HL-60 (cell line): ENCODE results near the gene OBP2A.

Source experiments
- DNase-seq, 2 experiments: peaks; one replicate each; pipeline ENCODE4 v3.0.0-alpha.2; 2010 to 2020; ENCODE audit warnings: low read depth in 1 of 2, low spot score in 1 of 2
- H3K27ac ChIP-seq: fragments of 250-450 bp; sonication (Bioruptor Pico); replicated peaks from 2 replicates; pipeline ENCODE4 v1.5.1; 2020; ENCODE audit warnings: mild to moderate bottlenecking, moderate library complexity
- H3K27me3 ChIP-seq: fragments of 250-450 bp; sonication (Bioruptor Pico); 2 replicates; pipeline ENCODE4 v1.5.1; 2021; ENCODE audit warnings: mild to moderate bottlenecking, moderate library complexity; ENCODE audit not compliant: insufficient read depth, poor library complexity, severe bottlenecking
- H3K4me3 ChIP-seq: replicated peaks from 2 replicates; pipeline ENCODE4 v1.5.1; 2011; ENCODE audit warnings: mild to moderate bottlenecking, control low read depth, low read length; ENCODE audit not compliant: insufficient read depth
- GABPA ChIP-seq: IDR thresholded peaks from 2 replicates; pipeline ENCODE4 v1.6.1; 2012; ENCODE audit warnings: low read depth
- POLR2AphosphoS5 ChIP-seq: IDR thresholded peaks from 2 replicates; pipeline ENCODE4 v1.6.1; 2012; ENCODE audit warnings: low read depth
- SPI1 ChIP-seq: IDR thresholded peaks from 2 replicates; pipeline ENCODE4 v1.6.1; 2012; ENCODE audit warnings: low read depth, mild to moderate bottlenecking, borderline replicate concordance
- TF ChIP-seq, protein P1 (sequence below): IDR thresholded peaks from one replicate; pipeline ENCODE4 v1.5.1; 2011; ENCODE audit warnings: low read length, control low read depth, inconsistent platforms; ENCODE audit not compliant: insufficient read depth
- TF ChIP-seq, protein P2 (sequence below): IDR thresholded peaks from 2 replicates; pipeline ENCODE4 v1.6.1; 2012; ENCODE audit warnings: low read depth; ENCODE audit not compliant: insufficient replicate concordance

OBP2A gene

DNA sequence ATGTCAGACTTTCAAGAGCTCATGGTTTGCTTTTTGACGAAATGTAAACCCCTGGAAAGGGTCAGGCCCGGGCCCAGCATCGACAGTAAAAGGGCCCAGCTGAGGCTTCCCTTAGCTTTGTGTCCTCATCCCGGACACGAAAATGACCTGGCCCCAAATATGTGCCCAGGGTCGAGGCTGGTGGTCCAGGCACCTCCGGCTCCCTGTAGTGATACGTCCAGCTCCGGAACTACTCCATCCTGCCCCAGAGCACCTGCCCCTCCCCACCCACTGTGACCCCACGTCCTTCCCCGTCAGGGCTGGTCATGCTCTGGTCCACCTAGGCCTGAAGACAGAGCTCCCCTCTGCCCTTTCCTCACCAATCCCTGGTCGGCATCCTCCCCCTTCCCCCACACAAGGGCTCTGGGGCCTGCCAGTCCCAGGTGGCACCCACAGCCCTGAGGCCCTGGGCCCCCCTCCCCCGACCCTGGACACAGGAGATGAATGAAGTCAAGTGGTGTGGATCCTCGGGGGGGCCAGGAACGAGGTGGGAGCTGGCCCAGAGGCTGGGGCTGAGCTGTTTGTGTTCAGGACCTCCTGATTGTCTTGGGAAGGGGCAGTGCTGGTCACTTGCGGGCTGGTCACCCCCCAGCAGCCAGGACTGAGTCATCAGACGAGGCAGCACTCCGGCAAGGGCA is 6.2 kb downstream of the OBP2A start:
- Histone ChIP-seq H3K4me3 (no peak overlapping the region), H3K27ac (no peak overlapping the region), H3K27me3 (peaks cover 2% of the 10 kb centered on the region)
- no peak for TF ChIP-seq POLR2AphosphoS5
- TF ChIP-seq GABPA = no peak
- TF ChIP-seq, protein P1, sequence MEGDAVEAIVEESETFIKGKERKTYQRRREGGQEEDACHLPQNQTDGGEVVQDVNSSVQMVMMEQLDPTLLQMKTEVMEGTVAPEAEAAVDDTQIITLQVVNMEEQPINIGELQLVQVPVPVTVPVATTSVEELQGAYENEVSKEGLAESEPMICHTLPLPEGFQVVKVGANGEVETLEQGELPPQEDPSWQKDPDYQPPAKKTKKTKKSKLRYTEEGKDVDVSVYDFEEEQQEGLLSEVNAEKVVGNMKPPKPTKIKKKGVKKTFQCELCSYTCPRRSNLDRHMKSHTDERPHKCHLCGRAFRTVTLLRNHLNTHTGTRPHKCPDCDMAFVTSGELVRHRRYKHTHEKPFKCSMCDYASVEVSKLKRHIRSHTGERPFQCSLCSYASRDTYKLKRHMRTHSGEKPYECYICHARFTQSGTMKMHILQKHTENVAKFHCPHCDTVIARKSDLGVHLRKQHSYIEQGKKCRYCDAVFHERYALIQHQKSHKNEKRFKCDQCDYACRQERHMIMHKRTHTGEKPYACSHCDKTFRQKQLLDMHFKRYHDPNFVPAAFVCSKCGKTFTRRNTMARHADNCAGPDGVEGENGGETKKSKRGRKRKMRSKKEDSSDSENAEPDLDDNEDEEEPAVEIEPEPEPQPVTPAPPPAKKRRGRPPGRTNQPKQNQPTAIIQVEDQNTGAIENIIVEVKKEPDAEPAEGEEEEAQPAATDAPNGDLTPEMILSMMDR = no peak
- TF ChIP-seq, protein P2, sequence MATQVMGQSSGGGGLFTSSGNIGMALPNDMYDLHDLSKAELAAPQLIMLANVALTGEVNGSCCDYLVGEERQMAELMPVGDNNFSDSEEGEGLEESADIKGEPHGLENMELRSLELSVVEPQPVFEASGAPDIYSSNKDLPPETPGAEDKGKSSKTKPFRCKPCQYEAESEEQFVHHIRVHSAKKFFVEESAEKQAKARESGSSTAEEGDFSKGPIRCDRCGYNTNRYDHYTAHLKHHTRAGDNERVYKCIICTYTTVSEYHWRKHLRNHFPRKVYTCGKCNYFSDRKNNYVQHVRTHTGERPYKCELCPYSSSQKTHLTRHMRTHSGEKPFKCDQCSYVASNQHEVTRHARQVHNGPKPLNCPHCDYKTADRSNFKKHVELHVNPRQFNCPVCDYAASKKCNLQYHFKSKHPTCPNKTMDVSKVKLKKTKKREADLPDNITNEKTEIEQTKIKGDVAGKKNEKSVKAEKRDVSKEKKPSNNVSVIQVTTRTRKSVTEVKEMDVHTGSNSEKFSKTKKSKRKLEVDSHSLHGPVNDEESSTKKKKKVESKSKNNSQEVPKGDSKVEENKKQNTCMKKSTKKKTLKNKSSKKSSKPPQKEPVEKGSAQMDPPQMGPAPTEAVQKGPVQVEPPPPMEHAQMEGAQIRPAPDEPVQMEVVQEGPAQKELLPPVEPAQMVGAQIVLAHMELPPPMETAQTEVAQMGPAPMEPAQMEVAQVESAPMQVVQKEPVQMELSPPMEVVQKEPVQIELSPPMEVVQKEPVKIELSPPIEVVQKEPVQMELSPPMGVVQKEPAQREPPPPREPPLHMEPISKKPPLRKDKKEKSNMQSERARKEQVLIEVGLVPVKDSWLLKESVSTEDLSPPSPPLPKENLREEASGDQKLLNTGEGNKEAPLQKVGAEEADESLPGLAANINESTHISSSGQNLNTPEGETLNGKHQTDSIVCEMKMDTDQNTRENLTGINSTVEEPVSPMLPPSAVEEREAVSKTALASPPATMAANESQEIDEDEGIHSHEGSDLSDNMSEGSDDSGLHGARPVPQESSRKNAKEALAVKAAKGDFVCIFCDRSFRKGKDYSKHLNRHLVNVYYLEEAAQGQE = no peak
- no peak for TF ChIP-seq SPI1
- DNase-seq = no peak

DNA sequence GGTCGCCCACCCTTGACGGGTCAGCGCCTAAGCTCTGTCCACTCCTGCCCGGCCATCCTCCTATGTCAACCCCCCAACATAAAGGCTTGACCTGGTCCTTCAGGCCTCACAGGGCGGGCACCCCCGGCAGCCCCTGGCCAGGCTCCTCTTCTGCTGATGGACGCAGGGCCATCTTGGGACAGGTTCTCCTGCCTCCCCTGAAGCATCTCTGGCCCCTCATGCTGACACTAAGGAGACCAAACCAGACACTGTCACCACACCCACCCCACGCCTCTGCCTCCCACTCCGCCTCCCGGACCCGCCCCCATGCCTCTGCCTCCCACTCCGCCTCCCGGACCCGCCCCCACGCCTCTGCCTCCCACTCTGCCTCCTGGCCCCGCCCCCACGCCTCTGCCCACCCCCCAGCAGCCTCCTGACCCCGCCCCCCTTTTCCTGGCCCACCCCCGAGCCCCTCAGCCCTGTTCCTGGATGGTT is 6.8 kb downstream of the OBP2A start:
- no peak overlapping the region for H3K4me3 ChIP-seq
- TF ChIP-seq POLR2AphosphoS5 = no peak
- no peak overlapping the region for H3K27ac ChIP-seq
- H3K27me3 ChIP-seq = peaks cover 2% of the 10 kb centered on the region
- no peak for DNase-seq

DNA sequence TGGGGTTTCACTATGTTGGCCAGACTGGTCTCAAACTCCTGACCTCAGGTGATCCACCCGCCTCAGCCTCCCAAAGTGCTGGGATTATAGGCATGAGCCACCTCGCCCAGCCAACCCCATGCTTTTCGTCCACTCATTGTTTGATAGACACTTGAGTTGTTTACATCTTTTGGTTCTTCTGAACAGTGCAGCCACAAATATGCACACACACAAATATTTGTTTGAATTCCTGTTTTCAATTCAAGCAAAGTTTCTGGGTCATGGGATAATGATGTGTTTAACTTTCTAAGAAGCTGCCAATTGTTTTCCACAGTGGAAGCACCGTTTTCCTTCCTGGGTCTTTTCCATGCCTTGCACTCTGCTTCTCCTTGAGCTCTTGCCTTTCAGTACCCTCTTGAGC is 8.8 kb downstream of the OBP2A start:
- Histone ChIP-seq H3K4me3 (no peak overlapping the region), H3K27me3 (peaks cover 2% of the 10 kb centered on the region), H3K27ac (no peak overlapping the region)
- no peak for DNase-seq
- no peak for TF ChIP-seq SPI1
- TF ChIP-seq, protein P2 = no peak
- TF ChIP-seq, protein P1 = no peak
- TF ChIP-seq POLR2AphosphoS5 = no peak
- TF ChIP-seq GABPA = no peak

DNA sequence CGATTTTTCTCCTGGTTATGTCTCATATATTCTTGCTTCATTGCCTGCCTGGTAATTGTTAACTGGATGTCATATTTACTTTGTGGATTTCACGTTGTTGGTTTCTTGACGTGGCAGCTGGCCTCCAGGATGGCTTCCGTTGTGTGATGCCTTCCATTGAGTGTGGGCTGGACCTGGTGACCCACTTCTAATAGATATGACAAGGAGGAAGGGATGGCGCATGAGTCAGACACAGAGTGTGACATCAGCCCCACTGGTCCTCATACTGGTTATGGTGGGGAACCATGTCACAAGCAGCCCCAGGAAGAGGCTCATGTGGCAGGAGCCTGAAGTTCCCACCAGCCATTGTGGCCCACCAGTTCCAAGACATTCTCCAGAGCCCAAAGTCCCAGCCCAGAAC is 9.3 kb downstream of the OBP2A start:
- TF ChIP-seq, protein P1 = no peak
- TF ChIP-seq SPI1 (no peak), POLR2AphosphoS5 (no peak), GABPA (no peak)
- TF ChIP-seq, protein P2 = no peak
- DNase-seq = no peak
- no peak overlapping the region for H3K27ac ChIP-seq
- H3K4me3 ChIP-seq = no peak overlapping the region
- peaks cover 2% of the 10 kb centered on the region for H3K27me3 ChIP-seq
